ENCODE measurements around the gene RASL12. TPM values are rescaled to one million over a fixed set of nuclear protein-coding genes. Genes with fewer than 3 reads are reported as not detected.

Gene RASL12
- total and polyA plus RNA-seq, 2 of the 4 experiments (the other 2 are of a cell fraction): 0.18 to 0.22 TPM

DNA sequence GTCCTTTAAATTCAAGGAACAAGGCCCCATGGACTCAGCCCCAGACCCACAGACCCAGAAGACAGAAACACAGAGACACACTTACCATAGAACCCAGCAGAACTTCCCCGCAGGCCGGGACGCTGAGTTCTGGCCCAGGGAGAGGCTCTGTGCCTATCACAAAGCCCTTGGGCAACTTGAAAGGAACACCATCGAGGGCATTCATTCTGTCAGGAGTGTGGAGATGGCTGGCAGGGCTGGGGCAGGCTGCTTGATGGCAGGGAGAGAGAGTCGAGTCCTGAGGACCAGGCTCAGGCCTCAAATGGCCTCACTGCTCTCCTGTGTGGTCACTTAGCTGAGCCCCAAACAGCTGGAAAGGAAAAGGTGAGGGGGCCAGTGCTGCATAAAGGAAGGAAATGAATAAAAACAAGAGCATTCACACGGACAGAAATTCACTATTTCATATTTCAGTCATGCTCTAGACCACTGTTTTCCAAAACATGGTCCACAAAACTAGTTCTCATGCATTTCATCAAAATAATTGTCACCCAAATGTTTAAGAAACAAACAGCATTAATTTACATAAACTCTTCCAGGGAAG lies 38.3 kb upstream of the RASL12 start:
- Histone ChIP-seq H3K4ac (ENCODE audit: low read depth, low read length) (no peak overlapping the region), H3K9ac (ENCODE audit: low read depth, low read length) (no peak overlapping the region), H3K4me3 (ENCODE audit: insufficient read depth, low read depth, low read length) (no peak overlapping the region), H3K9me1 (ENCODE audit: insufficient read depth, low read length) (peaks cover 7% of the 10 kb centered on the region; the same call in 1 of the 2 replicates), H3K4me1 (ENCODE audit: control insufficient read depth, insufficient read depth, low read length) (no peaks in the 10 kb centered on the region), H3K14ac (replicated peaks; ENCODE audit: low read depth, low read length) (no peak overlapping the region), H2BK15ac (ENCODE audit: low read depth, low read length) (no peak overlapping the region), H4K8ac (ENCODE audit: low read depth in 2 of 2, low read length in 2 of 2) (no peak overlapping the region), H2BK20ac (ENCODE audit: low read depth, low read length) (no peak overlapping the region), H2BK5ac (ENCODE audit: low read depth, low read length, poor library complexity, severe bottlenecking) (no peak overlapping the region), H3K56ac (ENCODE audit: extremely low read depth, insufficient read depth, low read length) (no peak overlapping the region), H3K27ac (ENCODE audit: insufficient read depth, low read length) (no peak overlapping the region), H2AK9ac (replicated peaks; ENCODE audit: low read depth, low read length, poor library complexity) (no peak overlapping the region), H3K4me2 (ENCODE audit: low read depth, low read length) (no peak overlapping the region), H2AK5ac (ENCODE audit: low read depth, low read length) (no peak overlapping the region), H3K18ac (ENCODE audit: low read depth, low read length) (no peak overlapping the region), H4K5ac (ENCODE audit: low read depth, low read length) (no peak overlapping the region), H3K27me3 (ENCODE audit: control insufficient read depth, insufficient read depth, low read length) (no peaks in the 10 kb centered on the region), H4K91ac (ENCODE audit: insufficient read depth, low read depth, low read length) (no peak overlapping the region), H4K20me1 (ENCODE audit: insufficient read depth, low read length) (peaks cover 4% of the 10 kb centered on the region; the same call in 1 of the 2 replicates), H2BK120ac (ENCODE audit: low read depth, low read length) (no peak overlapping the region), H3K23ac (ENCODE audit: low read depth, low read length) (no peak overlapping the region), H3K36me3 (ENCODE audit: control insufficient read depth, insufficient read depth, low read length) (peaks cover 23% of the 10 kb centered on the region), H2AFZ (replicated peaks; ENCODE audit: low read length, poor library complexity) (no peak overlapping the region), H3K9me3 (ENCODE audit: control insufficient read depth, insufficient read depth, low read length) (no peaks in the 10 kb centered on the region), H3K79me1 (ENCODE audit: low read depth in 1 of 2, low read length in 2 of 2) (peaks cover 3% of the 10 kb centered on the region in 2 experiments; a peak in 2 of 4 replicates)
- POLR2A ChIA-PET (ENCODE audit: unreplicated experiment): no interaction called here
- dilution Hi-C loops (cut with HindIII; ENCODE audit: low sequenced_read_pairs, unreplicated experiment): no loop called here
- ATAC-seq (ENCODE audit: low read depth): no peak
- no peak for TF ChIP-seq MAFK (IDR thresholded peaks at IDR 0.05; ENCODE audit: low read depth, low read length)
- TF ChIP-seq, protein P1, sequence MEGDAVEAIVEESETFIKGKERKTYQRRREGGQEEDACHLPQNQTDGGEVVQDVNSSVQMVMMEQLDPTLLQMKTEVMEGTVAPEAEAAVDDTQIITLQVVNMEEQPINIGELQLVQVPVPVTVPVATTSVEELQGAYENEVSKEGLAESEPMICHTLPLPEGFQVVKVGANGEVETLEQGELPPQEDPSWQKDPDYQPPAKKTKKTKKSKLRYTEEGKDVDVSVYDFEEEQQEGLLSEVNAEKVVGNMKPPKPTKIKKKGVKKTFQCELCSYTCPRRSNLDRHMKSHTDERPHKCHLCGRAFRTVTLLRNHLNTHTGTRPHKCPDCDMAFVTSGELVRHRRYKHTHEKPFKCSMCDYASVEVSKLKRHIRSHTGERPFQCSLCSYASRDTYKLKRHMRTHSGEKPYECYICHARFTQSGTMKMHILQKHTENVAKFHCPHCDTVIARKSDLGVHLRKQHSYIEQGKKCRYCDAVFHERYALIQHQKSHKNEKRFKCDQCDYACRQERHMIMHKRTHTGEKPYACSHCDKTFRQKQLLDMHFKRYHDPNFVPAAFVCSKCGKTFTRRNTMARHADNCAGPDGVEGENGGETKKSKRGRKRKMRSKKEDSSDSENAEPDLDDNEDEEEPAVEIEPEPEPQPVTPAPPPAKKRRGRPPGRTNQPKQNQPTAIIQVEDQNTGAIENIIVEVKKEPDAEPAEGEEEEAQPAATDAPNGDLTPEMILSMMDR (conservative IDR thresholded peaks at IDR 0.05; ENCODE audit: low read depth, low read length): no peak
- TF ChIP-seq POLR2A (IDR thresholded peaks at IDR 0.05; ENCODE audit: low read depth, low read length): no peak
- no peak for TF ChIP-seq MAZ (IDR thresholded peaks at IDR 0.05; ENCODE audit: borderline replicate concordance, low read depth, low read length)
- no peak for TF ChIP-seq MXI1 (IDR thresholded peaks at IDR 0.05; ENCODE audit: borderline replicate concordance, low read depth, low read length)
- no peak for DNase-seq
- intact Hi-C loops (cut with micrococcal nuclease): no loop called here
- CTCF ChIA-PET: no interaction called here
- in situ Hi-C loops (cut with MboI; ENCODE audit: low sequenced_read_pairs): no loop called here
- 77% methylated on average over 3 of the region's 6 CpGs; no CpG with 5 or more reads in 1 of the 2 experiments for WGBS, 2 experiments (ENCODE audit: extremely low coverage in 2 of 2, insufficient read length in 1 of 2)
- BruUV-seq (replicated peaks): no TSS peak

Measured in IMR-90 (cell line).